Upper lobe of left lung (tissue), 6 donors: Measurements from ENCODE around the gene EYS. TPM values are rescaled to one million over a fixed set of nuclear protein-coding genes. Genes with fewer than 3 reads are reported as not detected.

ENCODE experiments used
- ATAC-seq, 2 donors: fragments of 200-7000 bp; cut with Tn5 transposase; one replicate each; pipeline ENCODE4 v1.9.1; 2022; ENCODE audit warnings: mild to moderate bottlenecking in 2 of 2, moderate library complexity in 2 of 2; ENCODE audit not compliant: low FRiP score in 2 of 2
- DNase-seq, 2 donors: peaks; one replicate each; pipeline ENCODE4 v3.0.0-alpha.2; 2019 to 2020
- H3K27ac ChIP-seq, 4 donors: fragments of 200-600 bp; sonication (generic); one replicate each; pipeline ENCODE4 v1.5.1; 2016 to 2019
- H3K27me3 ChIP-seq, 4 donors: fragments of 200-600 bp; sonication (generic); one replicate each; pipeline ENCODE4 v1.5.1; 2017 to 2019
- H3K36me3 ChIP-seq, 4 donors: fragments of 200-600 bp; sonication (generic); one replicate each; pipeline ENCODE4 v1.5.1; 2016 to 2019
- H3K4me1 ChIP-seq, 4 donors: fragments of 200-600 bp; sonication (generic); one replicate each; pipeline ENCODE4 v1.5.1; 2018 to 2019
- H3K4me3 ChIP-seq, 4 donors: fragments of 200-600 bp; sonication (generic); one replicate each; pipeline ENCODE4 v1.5.1; 2017 to 2019; ENCODE audit warnings: mild to moderate bottlenecking in 2 of 4, moderate library complexity in 1 of 4
- H3K9me3 ChIP-seq, 4 donors: fragments of 200-600 bp; sonication (generic); one replicate each; pipeline ENCODE4 v1.5.1; 2018 to 2019
- EP300 ChIP-seq, 4 donors: sonication (generic); formaldehyde crosslinking; IDR thresholded peaks; one replicate each; pipeline ENCODE4 v1.5.1; 2017; ENCODE audit warnings: antibody characterized with exemption in 4 of 4, control low read depth in 2 of 4
- POLR2A ChIP-seq, 4 donors: fragments of 450-650 bp; IDR thresholded peaks; one replicate each; pipeline ENCODE4 v1.5.1; 2016 to 2017; ENCODE audit warnings: antibody characterized with exemption in 4 of 4, mild to moderate bottlenecking in 2 of 4
- POLR2AphosphoS5 ChIP-seq, 2 donors: sonication (generic); formaldehyde crosslinking; IDR thresholded peaks; one replicate each; pipeline ENCODE4 v1.5.1; 2017; ENCODE audit warnings: antibody characterized with exemption in 2 of 2
- WGBS, 2 donors: methylation state at CpG; one replicate each; pipeline ENCODE4 v1.1.5; 2017 to 2018; 5-methylcytosine and 5-hydroxymethylcytosine counted together
- total RNA-seq, 6 donors: library from RNA; depleted of rRNA in 4 of 6; stranded (reverse); fragments of >200 nt in 4 of 6; gene quantifications; one replicate each; pipeline versions ENCODE4 v1.1.0 to v1.2.1, GENCODE V29; 2016 to 2021
- TF ChIP-seq, protein P1 (sequence below), 6 experiments: fragments of 450-650 bp in 4 of 6; fragments of 200-600 bp in 2 of 6; sonication (generic) in 2 of 6; IDR thresholded peaks; one replicate each; pipeline ENCODE4 v1.5.1; 2016 to 2019; ENCODE audit warnings: antibody characterized with exemption in 6 of 6
- donor health status: DM: no; HTN: no; CAD: no; lungs with moderate emphysema.
- donor health status: DM: no; HTN: yes; CAD: no; lungs with severe emphysema.

EYS gene
- total RNA-seq, 6 donors from 2014 or later: under 0.01 to 0.46 (median 0.28) TPM; not detected in 2

DNA sequence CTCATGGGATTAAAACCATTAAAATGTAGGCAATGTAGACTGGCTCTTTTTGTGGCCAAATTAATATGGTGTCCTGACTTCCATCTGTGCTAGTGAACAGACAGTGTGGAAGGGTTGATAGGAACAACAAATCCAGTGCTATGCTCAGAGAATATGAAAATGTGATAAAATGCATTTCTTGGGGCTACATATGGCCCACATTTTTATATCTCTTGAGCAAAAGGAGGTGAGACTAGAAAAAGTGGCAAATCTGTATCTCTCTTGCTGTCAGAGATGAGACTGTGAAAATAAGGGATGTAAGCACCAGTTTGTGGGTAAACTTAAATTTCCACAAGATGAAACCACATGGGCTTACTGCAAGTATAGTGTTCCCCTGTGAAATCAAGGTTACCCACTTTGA, 1909.3 kb downstream of the EYS start:
- DNase-seq (no peak), ATAC-seq (no peak)
- Histone ChIP-seq H3K27ac (no peak overlapping the region), H3K36me3 (no peaks in the 10 kb centered on the region), H3K4me1 (no peaks in the 10 kb centered on the region), H3K9me3 (no peaks in the 10 kb centered on the region), H3K27me3 (no peaks in the 10 kb centered on the region), H3K4me3 (no peak overlapping the region)
- TF ChIP-seq EP300 (IDR thresholded peaks at IDR 0.05) (no peak), POLR2AphosphoS5 (IDR thresholded peaks at IDR 0.05) (no peak), POLR2A (IDR thresholded peaks at IDR 0.05) (no peak)
- TF ChIP-seq, protein P1, sequence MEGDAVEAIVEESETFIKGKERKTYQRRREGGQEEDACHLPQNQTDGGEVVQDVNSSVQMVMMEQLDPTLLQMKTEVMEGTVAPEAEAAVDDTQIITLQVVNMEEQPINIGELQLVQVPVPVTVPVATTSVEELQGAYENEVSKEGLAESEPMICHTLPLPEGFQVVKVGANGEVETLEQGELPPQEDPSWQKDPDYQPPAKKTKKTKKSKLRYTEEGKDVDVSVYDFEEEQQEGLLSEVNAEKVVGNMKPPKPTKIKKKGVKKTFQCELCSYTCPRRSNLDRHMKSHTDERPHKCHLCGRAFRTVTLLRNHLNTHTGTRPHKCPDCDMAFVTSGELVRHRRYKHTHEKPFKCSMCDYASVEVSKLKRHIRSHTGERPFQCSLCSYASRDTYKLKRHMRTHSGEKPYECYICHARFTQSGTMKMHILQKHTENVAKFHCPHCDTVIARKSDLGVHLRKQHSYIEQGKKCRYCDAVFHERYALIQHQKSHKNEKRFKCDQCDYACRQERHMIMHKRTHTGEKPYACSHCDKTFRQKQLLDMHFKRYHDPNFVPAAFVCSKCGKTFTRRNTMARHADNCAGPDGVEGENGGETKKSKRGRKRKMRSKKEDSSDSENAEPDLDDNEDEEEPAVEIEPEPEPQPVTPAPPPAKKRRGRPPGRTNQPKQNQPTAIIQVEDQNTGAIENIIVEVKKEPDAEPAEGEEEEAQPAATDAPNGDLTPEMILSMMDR (IDR thresholded peaks at IDR 0.05): no peak

DNA sequence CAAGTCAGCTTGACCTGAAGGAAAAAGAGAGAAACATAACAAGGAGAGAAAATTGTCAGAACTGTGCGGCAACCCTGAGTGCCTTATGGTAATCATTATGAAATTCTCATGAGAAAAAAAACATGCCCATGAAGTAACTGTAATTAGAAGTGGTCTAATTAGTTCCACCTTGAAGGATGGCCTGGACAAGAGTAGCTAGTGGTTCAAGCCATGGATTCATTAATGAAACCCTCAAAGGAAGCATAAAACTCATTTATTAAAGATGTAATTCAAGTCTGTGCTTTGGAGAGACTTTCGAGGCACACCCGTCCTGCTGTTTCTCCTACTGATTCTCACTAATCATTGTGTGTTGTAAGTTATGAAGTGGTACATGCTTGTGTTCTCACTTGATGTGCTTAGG, 1911.2 kb downstream of the EYS start:
- Histone ChIP-seq H3K9me3 (no peaks in the 10 kb centered on the region), H3K27me3 (no peaks in the 10 kb centered on the region), H3K27ac (no peak overlapping the region), H3K4me3 (no peak overlapping the region), H3K36me3 (no peaks in the 10 kb centered on the region), H3K4me1 (no peaks in the 10 kb centered on the region)
- TF ChIP-seq EP300 (IDR thresholded peaks at IDR 0.05) (no peak), POLR2AphosphoS5 (IDR thresholded peaks at IDR 0.05) (no peak), POLR2A (IDR thresholded peaks at IDR 0.05) (no peak)
- TF ChIP-seq, protein P1 (IDR thresholded peaks at IDR 0.05): no peak
- DNase-seq: no peak
- WGBS, 2 donors: 80 to 86% methylated on average over 3 of the region's 3 CpGs
- peak in 1 of 2 donors; percentile 37 for ATAC-seq

DNA sequence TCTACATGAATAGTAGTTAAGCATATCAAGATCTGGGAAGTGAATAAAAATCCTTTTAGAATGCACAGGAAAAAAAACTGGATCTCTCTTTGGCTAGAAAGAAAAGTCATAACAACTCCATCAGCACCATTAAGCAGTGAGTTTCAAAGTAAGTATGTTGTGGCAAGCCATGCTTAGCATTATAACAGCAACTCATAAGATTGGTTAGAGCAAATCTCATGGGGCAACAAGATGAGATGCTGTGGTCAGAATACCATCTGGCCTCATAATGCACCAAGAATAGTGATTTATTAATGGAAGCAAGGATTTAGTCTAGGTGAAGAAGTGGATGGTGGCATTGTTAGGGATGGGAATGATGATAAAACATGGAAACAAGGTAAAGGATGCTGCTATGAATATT, 1912.0 kb downstream of the EYS start:
- no peaks in the 10 kb centered on the region for H3K9me3 ChIP-seq
- no peak overlapping the region for H3K27ac ChIP-seq
- H3K4me3 ChIP-seq: no peak overlapping the region
- H3K4me1 ChIP-seq: no peaks in the 10 kb centered on the region
- no peaks in the 10 kb centered on the region for H3K27me3 ChIP-seq
- no peak for TF ChIP-seq POLR2AphosphoS5 (IDR thresholded peaks at IDR 0.05)
- TF ChIP-seq POLR2A (IDR thresholded peaks at IDR 0.05): no peak
- TF ChIP-seq EP300 (IDR thresholded peaks at IDR 0.05): no peak
- TF ChIP-seq, protein P1 (IDR thresholded peaks at IDR 0.05): no peak
- H3K36me3 ChIP-seq: no peaks in the 10 kb centered on the region
- ATAC-seq (no peak), DNase-seq (no peak)

DNA sequence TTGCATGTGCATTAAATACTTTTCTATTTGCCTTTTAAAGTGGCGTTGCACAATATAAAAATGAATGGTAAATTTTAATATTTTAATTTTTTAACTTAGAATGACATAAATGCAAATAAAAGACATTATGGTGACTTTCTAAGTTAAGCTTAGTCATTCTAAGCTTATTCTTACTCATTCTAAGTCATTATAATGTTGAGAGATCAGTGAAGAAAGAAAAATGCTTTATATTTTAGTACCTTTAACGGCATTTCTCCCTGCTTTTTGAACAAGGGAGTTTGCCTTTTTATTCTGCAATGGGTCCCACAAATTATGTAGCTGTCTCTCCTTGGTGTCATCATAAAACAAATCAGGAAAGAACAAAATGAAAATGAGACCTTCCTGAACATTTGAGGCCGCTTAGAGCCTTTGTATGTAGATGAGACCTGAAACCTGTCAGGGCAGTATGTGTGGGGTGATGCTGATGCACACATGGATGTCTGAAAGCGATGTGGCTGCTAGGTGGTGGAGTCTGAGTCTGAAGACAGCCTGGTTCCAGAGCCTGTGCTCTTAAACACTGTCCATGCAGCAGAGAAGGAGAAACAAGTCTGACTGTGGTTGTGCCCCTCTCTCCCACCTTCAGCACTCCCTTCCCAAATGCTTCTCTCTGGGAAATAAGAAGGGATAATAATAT, 1913.4 kb downstream of the EYS start:
- Histone ChIP-seq H3K9me3 (no peaks in the 10 kb centered on the region), H3K27me3 (no peaks in the 10 kb centered on the region), H3K4me1 (no peaks in the 10 kb centered on the region), H3K4me3 (no peak overlapping the region), H3K36me3 (no peaks in the 10 kb centered on the region), H3K27ac (no peak overlapping the region)
- ATAC-seq (no peak), DNase-seq (no peak)
- WGBS, 2 donors: 70 to 78% methylated on average over 4 of the region's 4 CpGs
- TF ChIP-seq, protein P1 (IDR thresholded peaks at IDR 0.05): no peak
- no peak for TF ChIP-seq EP300 (IDR thresholded peaks at IDR 0.05)
- no peak for TF ChIP-seq POLR2AphosphoS5 (IDR thresholded peaks at IDR 0.05)
- no peak for TF ChIP-seq POLR2A (IDR thresholded peaks at IDR 0.05)
